SHP77 treated with DMSO at 0.1 percent for 48 hours (cell line): ENCODE measurements around the gene MBD4.

Experiments
- DNase-seq: peaks from one replicate; lab custom pipeline; 2025; lab: John Stamatoyannopoulos, UW

MBD4 gene

GRCh38 chr3:129382366-129382765, 57.4 kb downstream of the MBD4 start:
- DNase-seq = no peak
